CD4-positive, alpha-beta T cell treated with Interleukin-10 for 1 hour (primary cell): ENCODE results near the gene HS6ST2.

Source experiments
- DNase-seq: peaks from one replicate; pipeline ENCODE4 v3.0.0-alpha.2; 2020

Gene HS6ST2

DNA sequence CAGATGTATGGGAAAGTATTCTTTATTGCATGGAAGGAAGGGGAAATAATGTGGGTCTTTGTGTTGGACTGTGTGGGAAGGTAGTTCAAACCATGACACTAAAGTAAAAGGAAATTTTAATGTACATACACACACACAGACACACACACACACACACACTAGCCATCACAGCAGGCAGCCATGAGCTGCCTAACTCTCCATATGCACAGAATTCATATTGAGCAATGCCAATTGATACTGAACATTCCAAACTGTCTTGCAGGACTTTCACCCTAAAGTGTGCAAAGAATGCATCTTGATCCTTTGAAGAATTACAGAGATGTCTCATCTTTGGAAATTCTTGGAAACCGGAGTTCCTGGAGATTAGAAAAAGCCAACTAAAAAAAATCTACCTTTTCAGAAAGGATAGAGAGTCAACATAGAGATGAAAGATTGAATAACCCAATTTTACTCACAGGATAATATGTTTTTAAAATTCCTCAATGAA lies 349.0 kb downstream of the HS6ST2 start:
- no peak for DNase-seq

DNA sequence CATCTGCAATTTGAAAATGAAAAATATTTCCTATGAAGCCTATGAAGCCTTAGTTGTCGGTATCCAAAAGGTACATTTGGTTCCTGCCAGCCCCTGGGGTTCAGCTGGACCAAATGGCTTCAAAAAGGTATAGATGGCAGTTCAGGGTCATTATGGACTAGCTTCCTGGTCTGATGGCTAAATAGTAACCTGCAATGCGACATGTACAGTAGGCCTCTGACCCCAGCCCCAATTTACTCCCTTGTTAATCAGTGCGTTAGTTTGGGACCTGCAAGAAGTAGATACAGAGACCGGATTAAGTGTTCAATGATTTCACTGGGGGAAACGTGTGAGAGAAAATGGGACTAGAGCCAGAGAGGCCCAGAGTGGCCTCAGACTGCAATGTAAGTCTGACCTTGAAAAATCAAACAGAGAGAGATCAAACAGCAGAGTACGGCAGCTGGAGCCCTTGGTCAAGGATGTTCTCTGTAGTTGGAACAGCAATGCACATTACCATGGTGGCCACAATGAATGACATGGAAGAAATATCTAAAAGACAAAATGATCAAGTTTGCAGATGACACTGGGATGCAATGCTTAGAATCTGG lies 354.6 kb downstream of the HS6ST2 start:
- no peak for DNase-seq

- no peak for DNase-seq
These were observed 355.7 kb downstream of the HS6ST2 start for GRCh38 chrX:132602701-132603100.

- DNase-seq: no peak
These were observed 363.4 kb downstream of the HS6ST2 start for GRCh38 chrX:132594999-132595398.

DNA sequence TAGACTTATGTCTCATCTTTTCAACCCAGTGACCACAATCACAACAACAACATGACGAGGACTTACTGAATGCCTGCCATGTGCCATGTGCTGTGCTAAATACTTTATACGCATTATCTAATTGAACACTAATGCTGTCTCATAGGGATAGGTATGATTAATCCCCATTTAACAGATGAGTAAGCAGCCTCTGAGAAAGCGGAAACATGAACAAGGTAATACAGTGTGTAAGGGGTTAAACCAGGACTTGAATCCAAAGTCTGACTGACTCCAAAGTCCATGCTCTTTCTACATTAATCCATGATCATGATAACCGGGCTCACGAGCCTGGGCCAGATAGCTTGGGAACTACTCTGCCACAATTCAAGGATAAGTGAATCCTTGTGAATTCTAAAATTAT lies 364.3 kb downstream of the HS6ST2 start:
- no peak for DNase-seq

DNA sequence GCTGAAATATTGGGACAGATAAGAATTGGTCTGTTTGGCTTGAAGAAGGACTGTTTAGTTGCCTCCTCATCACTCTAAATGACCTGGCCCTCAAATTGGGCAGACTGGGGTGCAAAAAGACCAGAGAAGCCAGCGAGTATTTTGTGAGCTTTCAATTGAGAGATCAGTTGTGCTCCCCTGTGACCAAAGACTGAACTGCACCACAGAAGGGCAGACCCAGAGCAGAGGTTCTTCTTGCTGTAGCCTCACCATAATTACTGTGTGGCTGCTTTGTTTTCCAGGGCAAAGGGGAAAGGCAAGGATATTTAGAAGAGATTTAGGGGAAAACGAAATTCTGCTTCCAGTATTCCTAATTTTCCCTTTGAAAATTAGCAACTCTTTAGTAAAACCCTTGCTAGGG lies 365.5 kb downstream of the HS6ST2 start:
- peak; percentile 7 for DNase-seq

GRCh38 chrX:132591719-132592275 lies 366.6 kb downstream of the HS6ST2 start:
- DNase-seq: no peak

GRCh38 chrX:132590350-132591026 lies 367.9 kb downstream of the HS6ST2 start:
- no peak for DNase-seq

DNA sequence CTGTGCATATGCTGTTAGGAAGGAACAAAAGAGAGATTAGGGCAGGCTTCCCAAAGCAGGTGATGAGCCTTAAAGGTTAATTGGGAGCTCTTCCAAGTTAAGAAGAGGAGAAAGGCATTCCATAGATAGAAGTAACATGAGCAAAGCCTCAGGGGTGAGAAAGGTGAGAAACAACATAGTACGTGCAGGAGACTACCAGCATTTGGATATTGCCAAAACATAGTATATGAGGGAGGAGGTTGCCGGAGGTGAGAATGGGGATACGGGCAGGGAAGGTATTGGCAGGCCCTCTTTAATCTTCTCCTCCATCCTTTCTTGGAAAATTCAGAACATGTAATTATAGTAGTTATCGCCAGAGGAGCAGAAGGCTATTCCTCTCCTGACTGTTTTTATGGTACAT lies 373.5 kb downstream of the HS6ST2 start:
- no peak for DNase-seq

DNA sequence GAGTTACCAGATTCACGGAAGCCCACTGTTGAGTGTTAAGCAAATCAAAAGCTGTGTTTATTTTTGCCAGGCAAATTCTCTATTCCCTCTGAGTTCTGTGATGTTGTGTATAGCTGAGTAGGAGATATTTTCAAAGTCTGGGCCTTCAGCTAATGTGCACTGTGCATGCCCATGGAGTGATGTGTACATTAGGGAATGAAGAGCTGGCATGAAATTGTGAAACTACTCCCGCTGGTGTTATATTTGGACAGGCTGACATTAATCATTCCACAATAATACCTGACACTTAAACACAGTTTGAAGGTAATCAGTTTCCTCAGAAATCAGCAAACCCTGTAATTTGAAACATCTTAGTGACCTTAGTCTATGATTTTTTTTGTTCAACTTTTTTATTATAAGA lies 381.5 kb downstream of the HS6ST2 start:
- DNase-seq: no peak
